ENCODE data around the gene CLIC4. TPM values are rescaled to one million over a fixed set of nuclear protein-coding genes. Genes with fewer than 3 reads are reported as not detected.
"Not testable (repeated sequence)": the region's sequence is repeated elsewhere in the genome, so short reads cannot be mapped to it uniquely, and the experiment has no call there.

CLIC4 gene
- polyA plus RNA-seq, 12 donors: 130 to 183 (median 165) TPM; not detected in 1

GRCh38 chr1:24769656-24770651 is 24.7 kb downstream of the CLIC4 start:
- no peak for DNase-seq

- no peak for DNase-seq
Measured at GRCh38 chr1:24770881-24771280, 25.6 kb downstream of the CLIC4 start.

- DNase-seq: no peak
Measured at GRCh38 chr1:24771574-24771973, 26.3 kb downstream of the CLIC4 start.

- DNase-seq: no peak
Measured at GRCh38 chr1:24773618-24774017, 28.4 kb downstream of the CLIC4 start.

- DNase-seq: no peak
Measured at GRCh38 chr1:24775348-24775747, 30.1 kb downstream of the CLIC4 start.

GRCh38 chr1:24775916-24776315 is 30.7 kb downstream of the CLIC4 start:
- no peak for DNase-seq

- no peak for DNase-seq
Measured at GRCh38 chr1:24776821-24777220, 31.6 kb downstream of the CLIC4 start.

GRCh38 chr1:24778141-24778540 is 32.9 kb downstream of the CLIC4 start:
- DNase-seq: no peak

GRCh38 chr1:24779199-24779598 is 34.0 kb downstream of the CLIC4 start:
- not testable (repeated sequence) for DNase-seq

GRCh38 chr1:24779689-24780464 is 34.6 kb downstream of the CLIC4 start:
- no peak for DNase-seq

GRCh38 chr1:24780626-24781025 is 35.4 kb downstream of the CLIC4 start:
- DNase-seq: not testable (repeated sequence)

- DNase-seq: no peak
Measured at GRCh38 chr1:24782689-24783088, 37.4 kb downstream of the CLIC4 start.

GRCh38 chr1:24783713-24784112 is 38.5 kb downstream of the CLIC4 start:
- DNase-seq: no peak

- no peak for DNase-seq
Measured at GRCh38 chr1:24786191-24786590, 40.9 kb downstream of the CLIC4 start.

GRCh38 chr1:24790490-24790889 is 45.2 kb downstream of the CLIC4 start:
- no peak for DNase-seq

- DNase-seq: no peak
Measured at GRCh38 chr1:24793447-24794129, 48.3 kb downstream of the CLIC4 start.

- DNase-seq: not testable (repeated sequence)
Measured at GRCh38 chr1:24794130-24794502, 48.9 kb downstream of the CLIC4 start.

GRCh38 chr1:24795236-24795635 is 50.0 kb downstream of the CLIC4 start:
- no peak for DNase-seq

GRCh38 chr1:24796524-24796923 is 51.3 kb downstream of the CLIC4 start:
- no peak for DNase-seq

- not testable (repeated sequence) for DNase-seq
Measured at GRCh38 chr1:24799242-24799641, 54.0 kb downstream of the CLIC4 start.

GRCh38 chr1:24801176-24801575 is 55.9 kb downstream of the CLIC4 start:
- no peak for DNase-seq

- DNase-seq: no peak
Measured at GRCh38 chr1:24803220-24803619, 58.0 kb downstream of the CLIC4 start.
